ENCODE data around the gene AGA. TPM values are rescaled to one million over a fixed set of nuclear protein-coding genes. Genes with fewer than 3 reads are reported as not detected.

Gene AGA
- total RNA-seq, 1 experiment from 2014 or later: 21.5 TPM

DNA sequence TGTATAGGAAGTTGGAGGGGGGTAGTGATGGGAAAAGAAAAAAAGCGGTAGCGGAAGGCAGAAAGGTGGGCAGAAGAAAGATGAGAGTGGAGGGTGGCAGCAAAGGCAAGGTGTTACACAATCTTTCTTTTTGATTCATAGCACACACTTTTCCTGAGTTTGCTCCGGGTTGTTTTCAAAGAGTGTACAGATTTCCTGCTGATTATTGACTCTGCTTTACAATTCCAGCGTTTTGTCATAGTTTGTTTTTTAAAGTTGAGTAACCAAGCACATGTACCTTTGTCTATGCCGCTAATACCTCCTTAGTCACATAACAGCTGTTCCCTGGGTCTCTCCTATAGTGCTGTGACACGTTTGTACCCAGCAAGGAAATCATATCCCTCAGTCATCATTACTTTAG is 50.3 kb downstream of the AGA start:
- Histone ChIP-seq H3K4me1 (ENCODE audit: insufficient read depth, low read length) (no peaks in the 10 kb centered on the region; the same call in 1 of the 2 replicates), H2AFZ (ENCODE audit: low read length) (peak overlapping the region; percentile 52), H3K27me3 (ENCODE audit: low read length) (no peaks in the 10 kb centered on the region), H3K4me2 (ENCODE audit: low read length) (peak overlapping the region; percentile 20; the same call in 1 of the 2 replicates), H3K9me3 (ENCODE audit: low read length) (no peaks in the 10 kb centered on the region), H3F3A (ENCODE audit: low read length, unreplicated experiment) (no peaks in the 10 kb centered on the region), H3K27ac (ENCODE audit: low read length) (no peak overlapping the region), H3K4me3 (ENCODE audit: low read length) (no peak overlapping the region), H3K36me3 (ENCODE audit: low read depth, low read length) (no peaks in the 10 kb centered on the region), H3K9me2 (replicated peaks; ENCODE audit: low read length) (no peaks in the 10 kb centered on the region), H4K20me1 (ENCODE audit: low read length) (no peaks in the 10 kb centered on the region), H3K9ac (ENCODE audit: low read length) (no peak overlapping the region), H3K79me2 (ENCODE audit: low read length) (no peaks in the 10 kb centered on the region)
- intact Hi-C loops (cut with micrococcal nuclease): no loop called here
- ATAC-seq: peak; percentile 57
- BruUV-seq (replicated peaks): no TSS peak
- CTCF ChIA-PET: no interaction called here
- POLR2A ChIA-PET (ENCODE audit: unreplicated experiment): interaction anchor here (0.7 kb wide), 1 partner anchor 18 kb away, joined by 4 read pairs; no protein-coding TSS in a partner anchor
- peak; percentile 42 for DNase-seq
- TF ChIP-seq EZH2phosphoT487 (IDR thresholded peaks at IDR 0.05; ENCODE audit: borderline replicate concordance, low read length) (no peak), EZH2 (IDR thresholded peaks at IDR 0.05; ENCODE audit: low read length, unreplicated experiment) (no peak)
- TF ChIP-seq, protein P1, sequence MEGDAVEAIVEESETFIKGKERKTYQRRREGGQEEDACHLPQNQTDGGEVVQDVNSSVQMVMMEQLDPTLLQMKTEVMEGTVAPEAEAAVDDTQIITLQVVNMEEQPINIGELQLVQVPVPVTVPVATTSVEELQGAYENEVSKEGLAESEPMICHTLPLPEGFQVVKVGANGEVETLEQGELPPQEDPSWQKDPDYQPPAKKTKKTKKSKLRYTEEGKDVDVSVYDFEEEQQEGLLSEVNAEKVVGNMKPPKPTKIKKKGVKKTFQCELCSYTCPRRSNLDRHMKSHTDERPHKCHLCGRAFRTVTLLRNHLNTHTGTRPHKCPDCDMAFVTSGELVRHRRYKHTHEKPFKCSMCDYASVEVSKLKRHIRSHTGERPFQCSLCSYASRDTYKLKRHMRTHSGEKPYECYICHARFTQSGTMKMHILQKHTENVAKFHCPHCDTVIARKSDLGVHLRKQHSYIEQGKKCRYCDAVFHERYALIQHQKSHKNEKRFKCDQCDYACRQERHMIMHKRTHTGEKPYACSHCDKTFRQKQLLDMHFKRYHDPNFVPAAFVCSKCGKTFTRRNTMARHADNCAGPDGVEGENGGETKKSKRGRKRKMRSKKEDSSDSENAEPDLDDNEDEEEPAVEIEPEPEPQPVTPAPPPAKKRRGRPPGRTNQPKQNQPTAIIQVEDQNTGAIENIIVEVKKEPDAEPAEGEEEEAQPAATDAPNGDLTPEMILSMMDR (conservative IDR thresholded peaks at IDR 0.05; ENCODE audit: low read depth, low read length): no peak

DNA sequence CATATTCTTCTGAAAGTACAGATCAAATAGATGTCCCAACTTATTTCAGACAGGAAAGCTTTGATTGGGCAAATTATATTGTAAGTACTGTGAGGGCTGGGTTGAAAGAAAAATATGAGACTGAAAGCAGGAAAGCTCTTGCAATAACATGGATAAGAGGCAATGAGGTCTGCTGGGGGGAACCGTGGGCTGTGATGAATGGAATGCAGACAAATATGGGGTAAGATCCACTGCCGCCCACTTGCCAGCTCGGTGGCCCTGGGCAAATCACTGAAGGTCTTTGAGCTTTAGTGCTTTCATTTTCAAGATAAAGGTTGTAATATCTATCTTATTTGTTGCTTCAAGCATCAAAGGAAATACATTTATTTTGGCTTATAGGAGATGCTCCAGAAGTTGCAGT is 51.0 kb downstream of the AGA start:
- Histone ChIP-seq H3K9me3 (ENCODE audit: low read length) (no peaks in the 10 kb centered on the region), H3K27ac (ENCODE audit: low read length) (no peak overlapping the region), H4K20me1 (ENCODE audit: low read length) (no peaks in the 10 kb centered on the region), H3K4me1 (ENCODE audit: insufficient read depth, low read length) (no peaks in the 10 kb centered on the region; the same call in 1 of the 2 replicates), H3K4me2 (ENCODE audit: low read length) (no peak overlapping the region), H3K9me2 (replicated peaks; ENCODE audit: low read length) (no peaks in the 10 kb centered on the region), H3K36me3 (ENCODE audit: low read depth, low read length) (no peaks in the 10 kb centered on the region), H3K79me2 (ENCODE audit: low read length) (no peaks in the 10 kb centered on the region), H3F3A (ENCODE audit: low read length, unreplicated experiment) (no peaks in the 10 kb centered on the region), H2AFZ (ENCODE audit: low read length) (no peak overlapping the region), H3K27me3 (ENCODE audit: low read length) (no peaks in the 10 kb centered on the region), H3K4me3 (ENCODE audit: low read length) (no peak overlapping the region), H3K9ac (ENCODE audit: low read length) (no peak overlapping the region)
- no TSS peak for BruUV-seq (replicated peaks)
- TF ChIP-seq, protein P1 (conservative IDR thresholded peaks at IDR 0.05; ENCODE audit: low read depth, low read length): no peak
- TF ChIP-seq EZH2phosphoT487 (IDR thresholded peaks at IDR 0.05; ENCODE audit: borderline replicate concordance, low read length): no peak
- TF ChIP-seq EZH2 (IDR thresholded peaks at IDR 0.05; ENCODE audit: low read length, unreplicated experiment): no peak
- DNase-seq (no peak), ATAC-seq (no peak)
- intact Hi-C loops (cut with micrococcal nuclease): no loop called here
- ChIA-PET CTCF (no interaction called here), POLR2A (ENCODE audit: unreplicated experiment) (no interaction called here)

DNA sequence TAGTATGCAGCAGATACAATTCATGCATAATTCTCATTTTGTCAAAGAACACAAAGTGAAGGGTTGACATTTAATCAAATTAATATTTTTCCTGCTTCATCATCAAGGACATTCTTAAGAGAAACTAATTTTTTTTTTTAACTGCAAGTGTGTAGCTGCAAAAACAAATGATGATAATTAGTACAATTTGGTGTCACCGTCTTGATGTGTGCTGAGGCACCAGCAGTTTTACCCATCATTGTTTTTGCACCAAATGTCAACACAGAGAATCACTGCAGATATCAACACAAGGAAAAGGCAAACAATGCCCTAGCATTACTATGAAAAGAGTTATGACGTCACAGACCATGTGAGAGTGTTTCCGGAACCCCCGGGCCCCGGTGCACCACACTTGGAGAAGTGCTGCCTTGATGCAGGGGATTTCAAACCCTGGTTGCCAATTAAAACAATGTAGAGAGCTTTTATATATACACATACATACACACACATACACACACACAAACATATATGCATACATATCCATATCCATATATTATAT is 55.9 kb downstream of the AGA start:
- ChIA-PET POLR2A (ENCODE audit: unreplicated experiment) (no interaction called here), CTCF (no interaction called here)
- H3K27ac ChIP-seq (ENCODE audit: low read length): no peak overlapping the region
- no peak overlapping the region for H3K4me2 ChIP-seq (ENCODE audit: low read length)
- intact Hi-C loops (cut with micrococcal nuclease): no loop called here
- H3K4me3 ChIP-seq (ENCODE audit: low read length): no peak overlapping the region
- TF ChIP-seq EZH2 (IDR thresholded peaks at IDR 0.05; ENCODE audit: low read length, unreplicated experiment): no peak
- TF ChIP-seq EZH2phosphoT487 (IDR thresholded peaks at IDR 0.05; ENCODE audit: borderline replicate concordance, low read length): no peak
- TF ChIP-seq, protein P1 (conservative IDR thresholded peaks at IDR 0.05; ENCODE audit: low read depth, low read length): no peak
- no peaks in the 10 kb centered on the region for H3K36me3 ChIP-seq (ENCODE audit: low read depth, low read length)
- H3K9me2 ChIP-seq (replicated peaks; ENCODE audit: low read length): no peaks in the 10 kb centered on the region
- H4K20me1 ChIP-seq (ENCODE audit: low read length): no peaks in the 10 kb centered on the region
- H3K79me2 ChIP-seq (ENCODE audit: low read length): no peaks in the 10 kb centered on the region
- H3K9ac ChIP-seq (ENCODE audit: low read length): no peak overlapping the region
- no TSS peak for BruUV-seq (replicated peaks)
- H3K27me3 ChIP-seq (ENCODE audit: low read length): no peaks in the 10 kb centered on the region
- no peak overlapping the region for H2AFZ ChIP-seq (ENCODE audit: low read length)
- no peak for DNase-seq
- H3K9me3 ChIP-seq (ENCODE audit: low read length): no peaks in the 10 kb centered on the region
- no peak for ATAC-seq
- no peaks in the 10 kb centered on the region for H3K4me1 ChIP-seq (ENCODE audit: insufficient read depth, low read length)
- H3F3A ChIP-seq (ENCODE audit: low read length, unreplicated experiment): no peaks in the 10 kb centered on the region
